Activated CD8-positive, alpha-beta memory T cell treated with anti-CD3 and anti-CD28 coated beads, Interleukin-2, amount 50 U/mL, for 48 hours (primary cell): Measurements from ENCODE around the gene ETV6.

Experiments
- DNase-seq: peaks from one replicate; pipeline ENCODE4 v3.0.0-alpha.2; 2020

ETV6 gene

GRCh38 chr12:11786638-11787365 is 137.3 kb downstream of the ETV6 start:
- DNase-seq: no peak

GRCh38 chr12:11787437-11787836 is 138.0 kb downstream of the ETV6 start:
- no peak for DNase-seq

- DNase-seq: no peak
These were observed 138.7 kb downstream of the ETV6 start for GRCh38 chr12:11787933-11788849.

- no peak for DNase-seq
These were observed 144.6 kb downstream of the ETV6 start for GRCh38 chr12:11793921-11794710.

GRCh38 chr12:11794751-11795150 is 145.3 kb downstream of the ETV6 start:
- DNase-seq: no peak

- no peak for DNase-seq
These were observed 145.9 kb downstream of the ETV6 start for GRCh38 chr12:11795192-11795912.

GRCh38 chr12:11795913-11796459 is 146.5 kb downstream of the ETV6 start:
- no peak for DNase-seq

- DNase-seq: no peak
These were observed 147.9 kb downstream of the ETV6 start for GRCh38 chr12:11797317-11797913.

- DNase-seq: no peak
These were observed 148.7 kb downstream of the ETV6 start for GRCh38 chr12:11798006-11798708.

GRCh38 chr12:11798856-11799501 is 149.5 kb downstream of the ETV6 start:
- no peak for DNase-seq

GRCh38 chr12:11799502-11799873 is 150.0 kb downstream of the ETV6 start:
- no peak for DNase-seq

- DNase-seq: no peak
These were observed 152.2 kb downstream of the ETV6 start for GRCh38 chr12:11801643-11802042.

GRCh38 chr12:11804130-11804529 is 154.7 kb downstream of the ETV6 start:
- no peak for DNase-seq

- DNase-seq: no peak
These were observed 155.6 kb downstream of the ETV6 start for GRCh38 chr12:11805043-11805442.

GRCh38 chr12:11805680-11806079 is 156.2 kb downstream of the ETV6 start:
- no peak for DNase-seq

GRCh38 chr12:11807458-11807857 is 158.0 kb downstream of the ETV6 start:
- no peak for DNase-seq

GRCh38 chr12:11808931-11809330 is 159.5 kb downstream of the ETV6 start:
- no peak for DNase-seq

- no peak for DNase-seq
These were observed 160.7 kb downstream of the ETV6 start for GRCh38 chr12:11810206-11810545.

- DNase-seq: no peak
These were observed 161.5 kb downstream of the ETV6 start for GRCh38 chr12:11811008-11811407.

GRCh38 chr12:11812241-11812585 is 162.7 kb downstream of the ETV6 start:
- DNase-seq: no peak
